Epithelial cell of proximal tubule (primary cell): ENCODE measurements around the gene TGM2. TPM values are rescaled to one million over a fixed set of nuclear protein-coding genes. Genes with fewer than 3 reads are reported as not detected.

Experiments
- DNase-seq: peaks from one replicate; pipeline ENCODE4 v3.0.0-alpha.2; 2011; ENCODE audit warnings: low read depth
- H3K4me3 ChIP-seq: 2 replicates; pipeline ENCODE4 v1.5.1; 2011; ENCODE audit warnings: low read depth, mild to moderate bottlenecking, low read length
- CTCF ChIP-seq: conservative IDR thresholded peaks from 2 replicates; pipeline ENCODE4 v1.5.1; 2012; ENCODE audit warnings: low read depth, mild to moderate bottlenecking, low read length
- total RNA-seq: library from RNA; depleted of rRNA; stranded (reverse); fragments of >200 nt; gene quantifications from 2 replicates; pipeline ENCODE4 v1.2.3, GENCODE V29; 2015

Gene TGM2
- total RNA-seq, 1 donor from 2014 or later, result 150 TPM

GRCh38 chr20:38210741-38211140 is 45.7 kb upstream of the TGM2 start:
- TF ChIP-seq CTCF, result no peak
- DNase-seq, result no peak
- H3K4me3 ChIP-seq, result no peak overlapping the region

- no peak for TF ChIP-seq CTCF
- no peak for DNase-seq
- no peak overlapping the region for H3K4me3 ChIP-seq
Observed at GRCh38 chr20:38209736-38210405, 44.8 kb upstream of the TGM2 start.

GRCh38 chr20:38209054-38209675 is 44.1 kb upstream of the TGM2 start:
- no peak for DNase-seq
- H3K4me3 ChIP-seq, result no peak overlapping the region
- TF ChIP-seq CTCF, result no peak

GRCh38 chr20:38208523-38208922 is 43.5 kb upstream of the TGM2 start:
- no peak for TF ChIP-seq CTCF
- H3K4me3 ChIP-seq, result no peak overlapping the region
- DNase-seq, result no peak

- no peak overlapping the region for H3K4me3 ChIP-seq
- no peak for DNase-seq
- TF ChIP-seq CTCF, result no peak
Observed at GRCh38 chr20:38208088-38208487, 43.0 kb upstream of the TGM2 start.

- no peak overlapping the region for H3K4me3 ChIP-seq
- TF ChIP-seq CTCF, result no peak
- DNase-seq, result no peak
Observed at GRCh38 chr20:38207621-38208020, 42.6 kb upstream of the TGM2 start.

- no peak for DNase-seq
- no peak overlapping the region for H3K4me3 ChIP-seq
- TF ChIP-seq CTCF, result no peak
Observed at GRCh38 chr20:38205001-38205400, 39.9 kb upstream of the TGM2 start.
